Adrenal gland (tissue), 12 donors: ENCODE measurements around the gene MVB12B. TPM values are rescaled to one million over a fixed set of nuclear protein-coding genes. Genes with fewer than 3 reads are reported as not detected.
A peak's percentile ranks its signal among the peaks of the same experiment; 100 is the strongest.

Experiments used
- DNase-seq, 7 donors: peaks; one replicate each; pipeline ENCODE4 v3.0.0-alpha.2; 2019 to 2020
- H3K27ac ChIP-seq, 5 donors: fragments of 200-600 bp; sonication (generic) in 4 of 5; 1 replicate in 3 of 5; 2 replicates in 2 of 5; pipeline versions ENCODE4 v1.5.1 to v1.8.0; 2016 to 2020; ENCODE audit warnings: mild to moderate bottlenecking in 1 of 5
- H3K27me3 ChIP-seq: fragments of 200-600 bp; 2 replicates; pipeline ENCODE4 v1.8.0; 2021
- H3K36me3 ChIP-seq, 2 donors: fragments of 200-600 bp; replicated peaks in 1 of 2; 1 replicate in 1 of 2; 2 replicates in 1 of 2; pipeline versions ENCODE4 v1.5.1 to v1.8.0; 2018 to 2022
- H3K4me1 ChIP-seq, 2 donors: fragments of 200-600 bp; replicated peaks in 1 of 2; 1 replicate in 1 of 2; 2 replicates in 1 of 2; pipeline versions ENCODE4 v1.5.1 to v1.8.0; 2018 to 2021
- H3K4me3 ChIP-seq, 4 donors: fragments of 200-600 bp; sonication (generic) in 3 of 4; one replicate each; pipeline ENCODE4 v1.5.1; 2016 to 2018
- H3K9me3 ChIP-seq, 3 donors: fragments of 200-600 bp; sonication (generic) in 1 of 3; replicated peaks in 1 of 3; 1 replicate in 2 of 3; 2 replicates in 1 of 3; pipeline versions ENCODE4 v1.5.1 to v1.8.0; 2016 to 2021
- CTCF ChIP-seq, 6 experiments: fragments of 450-650 bp in 4 of 6; fragments of 200-600 bp in 2 of 6; sonication (generic) in 1 of 6; IDR thresholded peaks; 1 replicate in 5 of 6; 2 replicates in 1 of 6; pipeline versions ENCODE4 v1.5.1 to v1.8.0; 2016 to 2021; ENCODE audit warnings: antibody characterized with exemption in 6 of 6, mild to moderate bottlenecking in 2 of 6, moderate library complexity in 1 of 6
- POLR2A ChIP-seq, 2 donors: fragments of 450-650 bp; IDR thresholded peaks; one replicate each; pipeline ENCODE4 v1.6.1; 2017; ENCODE audit warnings: antibody characterized with exemption in 2 of 2, mild to moderate bottlenecking in 2 of 2, moderate library complexity in 1 of 2
- WGBS, 4 donors: extraction: QIAGEN DNeasy Blood & Tissue Kit in 2 of 4; methylation state at CpG; one replicate each; pipeline versions ENCODE4 v1.1.5 to v1.1.7; 2013 to 2017; 5-methylcytosine and 5-hydroxymethylcytosine counted together
- intact Hi-C, 2 donors: fragments of 100-400 bp; cut with DNase I; formaldehyde crosslinking; loops; one replicate each; pipeline versions ENCODE4 v1.14.1 to v1.15.0; 2022 to 2023
- polyA plus RNA-seq, 3 donors: library from polyadenylated mRNA; stranded (reverse); fragments of 200-250 nt in 2 of 3; fragments of 350-450 nt in 1 of 3; fragmentation: Illumina TruSeq in 1 of 3; extraction: RNeasy Lipid Tissue Mini Kit (QIAGEN cat#74804) in 1 of 3; gene quantifications; one replicate each; pipeline ENCODE4 v1.2.3, GENCODE V29; 2013 to 2014
- total RNA-seq, 9 donors: library from RNA; depleted of rRNA in 4 of 9; stranded (reverse); fragments of >200 nt in 4 of 9; fragments of 120-200 nt in 1 of 9; fragmentation: NEBNext Ultra II Directional in 1 of 9; extraction: Animal tissue kit (Norgen Biotek cat#: 25700) in 1 of 9; gene quantifications; one replicate each; pipeline versions ENCODE4 v1.1.0 to v1.2.4, GENCODE V29; 2013 to 2023
- donor health status: healthy with polysubstance abuse.
- donor health status: Bipolar disorder and iron deficiency.
- donor health status: DM: yes; HTN: yes; CAD: no.
- donor health status: DM: no; HTN: no; CAD: no.
- donor health status: DM: no; HTN: no; CAD: no.
- donor health status: DM: yes; HTN: yes; CAD: no.

The MVB12B gene
- total and polyA plus RNA-seq, 12 donors: 3.7 to 20.5 (median 12.8) TPM

- 61 to 75% (median 68%) methylated on average over 12 to 15 of the region's 15 CpGs for WGBS, 4 donors
- intact Hi-C loops: loop anchor here in 1 of 2 donors (10.0 kb wide), 1 partner anchor 200 kb away; no protein-coding TSS in a partner anchor
- peaks cover 6% of the 10 kb centered on the region for H3K27me3 ChIP-seq
- no peak overlapping the region for H3K4me3 ChIP-seq
- no peak overlapping the region for H3K27ac ChIP-seq
- H3K9me3 ChIP-seq: no peaks in the 10 kb centered on the region
- H3K36me3 ChIP-seq: no peaks in the 10 kb centered on the region
- TF ChIP-seq CTCF (IDR thresholded peaks at IDR 0.05): no peak
- TF ChIP-seq POLR2A (IDR thresholded peaks at IDR 0.05): no peak
- H3K4me1 ChIP-seq: no peaks in the 10 kb centered on the region
- DNase-seq: peak in 1 of 7 donors; percentile 39
Measured at GRCh38 chr9:126294331-126295081, 32.1 kb upstream of the MVB12B start.

GRCh38 chr9:126295082-126295477 is 31.5 kb upstream of the MVB12B start:
- Histone ChIP-seq H3K9me3 (no peaks in the 10 kb centered on the region), H3K27ac (no peak overlapping the region), H3K4me1 (no peaks in the 10 kb centered on the region), H3K27me3 (peaks cover 6% of the 10 kb centered on the region), H3K36me3 (no peaks in the 10 kb centered on the region), H3K4me3 (no peak overlapping the region)
- intact Hi-C loops: loop anchor here in 1 of 2 donors (10.0 kb wide), 1 partner anchor 200 kb away; no protein-coding TSS in a partner anchor
- peak in 1 of 7 donors; percentile 2 for DNase-seq
- WGBS, 4 donors: 66 to 83% (median 80%) methylated on average over 5 of the region's 5 CpGs
- TF ChIP-seq POLR2A (IDR thresholded peaks at IDR 0.05): no peak
- no peak for TF ChIP-seq CTCF (IDR thresholded peaks at IDR 0.05)

GRCh38 chr9:126295516-126295915 is 31.1 kb upstream of the MVB12B start:
- 93 to 100% (median 97%) methylated on average over 1 of the region's 1 CpG; no CpG with 5 or more reads in 1 of the 4 donors for WGBS, 4 donors
- no peaks in the 10 kb centered on the region for H3K9me3 ChIP-seq
- H3K4me3 ChIP-seq: no peak overlapping the region
- no peak overlapping the region for H3K27ac ChIP-seq
- H3K36me3 ChIP-seq: no peaks in the 10 kb centered on the region
- peaks cover 6% of the 10 kb centered on the region for H3K27me3 ChIP-seq
- peak in 1 of 7 donors; percentile 31 for DNase-seq
- H3K4me1 ChIP-seq: no peaks in the 10 kb centered on the region
- no peak for TF ChIP-seq CTCF (IDR thresholded peaks at IDR 0.05)
- no peak for TF ChIP-seq POLR2A (IDR thresholded peaks at IDR 0.05)
- intact Hi-C loops: loop anchor here in 1 of 2 donors (10.0 kb wide), 1 partner anchor 199 kb away; no protein-coding TSS in a partner anchor

GRCh38 chr9:126295936-126296600 is 30.6 kb upstream of the MVB12B start:
- TF ChIP-seq POLR2A (IDR thresholded peaks at IDR 0.05): no peak
- TF ChIP-seq CTCF (IDR thresholded peaks at IDR 0.05): no peak
- Histone ChIP-seq H3K4me3 (no peak overlapping the region), H3K36me3 (no peaks in the 10 kb centered on the region), H3K4me1 (no peaks in the 10 kb centered on the region), H3K9me3 (no peaks in the 10 kb centered on the region), H3K27me3 (peaks cover 6% of the 10 kb centered on the region), H3K27ac (no peak overlapping the region)
- 80 to 90% (median 87%) methylated on average over 4 to 17 of the region's 17 CpGs for WGBS, 4 donors
- peak in 1 of 7 donors; percentile 39 for DNase-seq
- intact Hi-C loops: loop anchor here in 1 of 2 donors (10.0 kb wide), 1 partner anchor 199 kb away; no protein-coding TSS in a partner anchor
